ENCODE results near the gene SOWAHC. TPM values are rescaled to one million over a fixed set of nuclear protein-coding genes. Genes with fewer than 3 reads are reported as not detected.

The SOWAHC gene
- total RNA-seq, 4 donors from 2014 or later = 40.6 to 99.5 (median 57.3) TPM

- H3K4me1 ChIP-seq = no peaks in the 10 kb centered on the region
- no peaks in the 10 kb centered on the region for H3K9me3 ChIP-seq
- no peaks in the 10 kb centered on the region for H3K27me3 ChIP-seq
- H3K4me3 ChIP-seq = no peak overlapping the region
- DNase-seq = no peak
- intact Hi-C loops (cut with DNase I; ENCODE audit: low total_unique reads) = no loop called here
- no peaks in the 10 kb centered on the region for H3K36me3 ChIP-seq
- in situ Hi-C loops (cut with MboI; ENCODE audit: low pct_ligation_motif_present in 1 of 4, low pct_unique_long_range_greater_than_20kb in 1 of 4, low sequenced_read_pairs in 3 of 4) = no loop called here
- 78 to 84% methylated on average over 15 to 19 of the region's 19 CpGs for WGBS, 2 donors (ENCODE audit: low coverage in 1 of 2)
- TF ChIP-seq, protein P1, sequence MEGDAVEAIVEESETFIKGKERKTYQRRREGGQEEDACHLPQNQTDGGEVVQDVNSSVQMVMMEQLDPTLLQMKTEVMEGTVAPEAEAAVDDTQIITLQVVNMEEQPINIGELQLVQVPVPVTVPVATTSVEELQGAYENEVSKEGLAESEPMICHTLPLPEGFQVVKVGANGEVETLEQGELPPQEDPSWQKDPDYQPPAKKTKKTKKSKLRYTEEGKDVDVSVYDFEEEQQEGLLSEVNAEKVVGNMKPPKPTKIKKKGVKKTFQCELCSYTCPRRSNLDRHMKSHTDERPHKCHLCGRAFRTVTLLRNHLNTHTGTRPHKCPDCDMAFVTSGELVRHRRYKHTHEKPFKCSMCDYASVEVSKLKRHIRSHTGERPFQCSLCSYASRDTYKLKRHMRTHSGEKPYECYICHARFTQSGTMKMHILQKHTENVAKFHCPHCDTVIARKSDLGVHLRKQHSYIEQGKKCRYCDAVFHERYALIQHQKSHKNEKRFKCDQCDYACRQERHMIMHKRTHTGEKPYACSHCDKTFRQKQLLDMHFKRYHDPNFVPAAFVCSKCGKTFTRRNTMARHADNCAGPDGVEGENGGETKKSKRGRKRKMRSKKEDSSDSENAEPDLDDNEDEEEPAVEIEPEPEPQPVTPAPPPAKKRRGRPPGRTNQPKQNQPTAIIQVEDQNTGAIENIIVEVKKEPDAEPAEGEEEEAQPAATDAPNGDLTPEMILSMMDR (IDR thresholded peaks at IDR 0.05) = no peak
- H3K27ac ChIP-seq = no peak overlapping the region
These were observed 16.6 kb downstream of the SOWAHC start for GRCh38 chr2:109630441-109631430.

DNA sequence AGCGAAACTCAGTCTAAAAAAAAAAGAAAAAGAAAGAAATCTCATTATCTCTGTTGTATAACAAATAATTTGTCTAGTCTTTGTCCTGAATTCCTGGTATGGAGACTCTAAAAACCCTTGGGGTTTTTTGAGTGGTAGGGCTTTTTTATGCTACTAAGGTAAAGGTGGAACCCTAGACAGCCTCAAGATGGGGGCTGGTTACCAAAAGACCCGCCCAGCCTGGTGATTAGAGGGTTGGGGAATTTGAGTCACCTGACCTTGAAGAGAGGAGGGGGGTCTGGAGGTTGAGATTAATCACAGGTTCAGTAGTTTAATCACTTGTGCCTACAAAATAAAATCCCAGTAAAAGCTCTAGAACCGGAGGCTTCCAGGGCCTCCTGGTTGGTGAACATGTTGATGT, 17.6 kb downstream of the SOWAHC start:
- H3K27ac ChIP-seq = no peak overlapping the region
- no peaks in the 10 kb centered on the region for H3K36me3 ChIP-seq
- H3K4me3 ChIP-seq = no peak overlapping the region
- H3K9me3 ChIP-seq = no peaks in the 10 kb centered on the region
- in situ Hi-C loops (cut with MboI; ENCODE audit: low pct_ligation_motif_present in 1 of 4, low pct_unique_long_range_greater_than_20kb in 1 of 4, low sequenced_read_pairs in 3 of 4) = no loop called here
- intact Hi-C loops (cut with DNase I; ENCODE audit: low total_unique reads) = no loop called here
- H3K4me1 ChIP-seq = no peaks in the 10 kb centered on the region
- no peaks in the 10 kb centered on the region for H3K27me3 ChIP-seq
- 54 to 73% methylated on average over 2 to 3 of the region's 3 CpGs for WGBS, 2 donors (ENCODE audit: low coverage in 1 of 2)
- no peak for DNase-seq
- no peak for TF ChIP-seq EP300 (IDR thresholded peaks at IDR 0.05; ENCODE audit: low read depth)
- TF ChIP-seq POLR2A (IDR thresholded peaks at IDR 0.05) = no peak
- no peak for TF ChIP-seq POLR2AphosphoS5 (IDR thresholded peaks at IDR 0.05)
- TF ChIP-seq, protein P1 (IDR thresholded peaks at IDR 0.05) = no peak

- 67 to 100% methylated on average over 1 to 14 of the region's 14 CpGs for WGBS, 2 donors (ENCODE audit: low coverage in 1 of 2)
- no peak overlapping the region for H3K27ac ChIP-seq
- H3K9me3 ChIP-seq = no peaks in the 10 kb centered on the region
- intact Hi-C loops (cut with DNase I; ENCODE audit: low total_unique reads) (no loop called here), in situ Hi-C loops (cut with MboI; ENCODE audit: low pct_ligation_motif_present in 1 of 4, low pct_unique_long_range_greater_than_20kb in 1 of 4, low sequenced_read_pairs in 3 of 4) (no loop called here)
- TF ChIP-seq EP300 (IDR thresholded peaks at IDR 0.05; ENCODE audit: low read depth) = no peak
- no peak for TF ChIP-seq POLR2A (IDR thresholded peaks at IDR 0.05)
- no peak for TF ChIP-seq POLR2AphosphoS5 (IDR thresholded peaks at IDR 0.05)
- TF ChIP-seq, protein P1 (IDR thresholded peaks at IDR 0.05) = no peak
- no peak overlapping the region for H3K4me3 ChIP-seq
- H3K4me1 ChIP-seq = no peaks in the 10 kb centered on the region
- no peak for DNase-seq
- no peaks in the 10 kb centered on the region for H3K36me3 ChIP-seq
- no peaks in the 10 kb centered on the region for H3K27me3 ChIP-seq
These were observed 18.1 kb downstream of the SOWAHC start for GRCh38 chr2:109632158-109632789.

DNA sequence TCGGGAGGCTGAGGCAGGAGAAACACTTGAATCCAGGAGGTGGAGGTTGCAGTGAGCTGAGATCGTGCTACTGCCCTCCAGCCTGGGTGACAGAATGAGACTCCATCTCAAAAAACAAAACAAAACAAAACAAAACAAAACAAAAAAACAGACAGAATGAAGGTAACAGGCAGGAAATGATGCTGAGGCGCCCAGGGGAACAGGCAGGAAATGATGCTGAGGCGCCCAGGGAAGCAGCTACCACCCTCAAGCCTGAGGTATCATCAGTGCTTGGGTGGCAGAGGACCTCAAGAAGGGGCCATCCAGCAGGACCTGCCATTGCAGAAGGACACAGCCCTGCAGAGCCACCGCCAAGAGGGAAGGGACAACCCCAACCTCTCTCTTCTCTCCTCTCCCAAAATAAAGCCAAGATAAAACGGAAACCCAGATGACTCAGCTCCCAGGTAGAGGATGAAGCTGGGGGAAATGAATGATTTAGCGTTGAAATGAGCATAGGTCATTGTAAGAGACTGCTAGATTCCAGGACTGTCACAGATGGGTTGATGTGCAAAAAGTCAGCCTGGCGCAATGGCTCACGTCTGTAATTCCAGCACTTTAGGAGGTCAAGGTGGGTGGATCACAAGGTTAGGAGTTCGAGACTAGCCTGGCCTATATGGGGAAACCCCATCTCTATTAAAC, 19.3 kb downstream of the SOWAHC start:
- TF ChIP-seq POLR2A (IDR thresholded peaks at IDR 0.05) (no peak), POLR2AphosphoS5 (IDR thresholded peaks at IDR 0.05) (no peak), EP300 (IDR thresholded peaks at IDR 0.05; ENCODE audit: low read depth) (no peak)
- TF ChIP-seq, protein P1 (IDR thresholded peaks at IDR 0.05) = no peak
- DNase-seq = no peak
- H3K4me3 ChIP-seq = no peak overlapping the region
- H3K27ac ChIP-seq = no peak overlapping the region
- H3K9me3 ChIP-seq = no peaks in the 10 kb centered on the region
- WGBS, 2 donors (ENCODE audit: low coverage in 1 of 2) = 91 to 93% methylated on average over 3 to 10 of the region's 10 CpGs
- in situ Hi-C loops (cut with MboI; ENCODE audit: low pct_ligation_motif_present in 1 of 4, low pct_unique_long_range_greater_than_20kb in 1 of 4, low sequenced_read_pairs in 3 of 4) (no loop called here), intact Hi-C loops (cut with DNase I; ENCODE audit: low total_unique reads) (no loop called here)
- H3K36me3 ChIP-seq = no peaks in the 10 kb centered on the region
- H3K27me3 ChIP-seq = no peaks in the 10 kb centered on the region
- H3K4me1 ChIP-seq = peaks cover 0 to 5% (median 0%) of the 10 kb centered on the region in 4 donors
